ENCODE results near the gene RFX3. TPM values are rescaled to one million over a fixed set of nuclear protein-coding genes. Genes with fewer than 3 reads are reported as not detected.

Gene RFX3
- total RNA-seq, 1 experiment from 2014 or later = 5.7 TPM

- in situ Hi-C loops (cut with HindIII; ENCODE audit: low pct_unique_long_range_greater_than_20kb, low sequenced_read_pairs) (no loop called here), intact Hi-C loops (cut with micrococcal nuclease; ENCODE audit: unreplicated experiment) (no loop called here)
- CTCF ChIA-PET = no interaction called here
- POLR2A ChIA-PET = interaction anchor here (0.6 kb wide), 1 partner anchor 31 kb away, joined by 3 read pairs; no protein-coding TSS in a partner anchor
- Histone ChIP-seq H3K36me3 (ENCODE audit: control insufficient read depth, insufficient read depth, low read length) (no peaks in the 10 kb centered on the region), H3K27me3 (ENCODE audit: control insufficient read depth, insufficient read depth, low read length) (no peaks in the 10 kb centered on the region), H3K27ac (ENCODE audit: low read length) (no peak overlapping the region), H3K9me3 (ENCODE audit: control insufficient read depth, insufficient read depth, low read depth, low read length) (no peaks in the 10 kb centered on the region), H3K4me1 (ENCODE audit: control insufficient read depth, insufficient read depth, low read length) (no peaks in the 10 kb centered on the region), H3K4me3 (ENCODE audit: low read depth in 2 of 2, low read length in 2 of 2) (no peak overlapping the region)
- no TSS peak for BruUV-seq (replicated peaks)
- no peak for DNase-seq (ENCODE audit: low read depth, low spot score)
- no peak for ATAC-seq
- TF ChIP-seq POLR2AphosphoS5 (IDR thresholded peaks at IDR 0.05; ENCODE audit: low read depth, low read length) (no peak), TCF7L2 (IDR thresholded peaks at IDR 0.05; ENCODE audit: low read depth, low read length) (no peak), SIN3A (IDR thresholded peaks at IDR 0.05; ENCODE audit: borderline replicate concordance, insufficient read depth, low read depth, low read length) (no peak), REST (IDR thresholded peaks at IDR 0.05; ENCODE audit: insufficient read depth in 1 of 2, low read depth in 2 of 2, low read length in 1 of 2) (no peak), CTCF (IDR thresholded peaks at IDR 0.05) (no peak)
Observed at GRCh38 chr9:3480353-3480655, 45.5 kb downstream of the RFX3 start.

DNA sequence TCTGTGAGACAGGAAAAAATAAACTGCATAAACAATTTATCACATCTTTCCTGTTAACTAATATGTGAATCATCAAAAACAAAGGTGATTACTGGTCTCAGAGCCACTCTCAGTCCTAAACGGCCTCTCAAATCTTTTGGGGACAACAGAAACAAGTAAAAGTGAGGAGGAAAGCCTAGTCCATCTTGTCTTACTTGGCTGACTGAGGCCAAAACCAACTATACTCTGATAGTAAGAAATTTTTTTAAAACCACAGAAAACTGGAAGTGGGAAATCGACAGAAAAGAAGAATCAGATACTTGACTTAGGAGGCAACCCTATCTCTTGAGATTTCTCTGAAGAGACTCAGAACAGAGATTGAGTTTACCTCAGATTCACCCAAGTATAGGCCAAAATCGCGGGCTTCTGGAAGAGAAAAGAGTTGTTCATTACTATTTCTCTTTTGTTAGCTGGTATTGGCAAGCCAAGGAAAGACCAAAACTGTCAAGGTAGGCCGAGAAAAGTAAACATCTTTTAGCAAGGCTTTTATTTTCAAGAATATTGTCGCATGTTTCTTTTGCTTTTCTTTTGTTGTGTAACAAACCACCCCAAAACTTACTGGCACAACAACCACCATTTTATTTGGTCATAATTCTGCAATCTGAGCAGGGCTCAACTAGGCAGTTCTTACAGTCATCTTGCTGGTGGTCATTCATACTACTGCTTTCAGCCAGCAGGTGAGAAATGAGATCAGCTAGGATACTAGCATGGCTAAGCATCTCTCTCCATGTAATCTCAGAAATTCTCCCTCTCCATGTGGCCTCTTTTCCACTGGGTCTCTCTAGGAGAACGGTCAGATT lies 46.1 kb downstream of the RFX3 start:
- POLR2A ChIA-PET = no interaction called here
- no TSS peak for BruUV-seq (replicated peaks)
- in situ Hi-C loops (cut with HindIII; ENCODE audit: low pct_unique_long_range_greater_than_20kb, low sequenced_read_pairs) = no loop called here
- no peak for ATAC-seq
- TF ChIP-seq REST (IDR thresholded peaks at IDR 0.05; ENCODE audit: insufficient read depth in 1 of 2, low read depth in 2 of 2, low read length in 1 of 2) = no peak
- no peak for TF ChIP-seq POLR2AphosphoS5 (IDR thresholded peaks at IDR 0.05; ENCODE audit: low read depth, low read length)
- TF ChIP-seq CTCF (IDR thresholded peaks at IDR 0.05) = no peak
- no peak for TF ChIP-seq TCF7L2 (IDR thresholded peaks at IDR 0.05; ENCODE audit: low read depth, low read length)
- no peak for TF ChIP-seq SIN3A (IDR thresholded peaks at IDR 0.05; ENCODE audit: borderline replicate concordance, insufficient read depth, low read depth, low read length)
- Histone ChIP-seq H3K27me3 (ENCODE audit: control insufficient read depth, insufficient read depth, low read length) (no peaks in the 10 kb centered on the region), H3K4me1 (ENCODE audit: control insufficient read depth, insufficient read depth, low read length) (no peaks in the 10 kb centered on the region), H3K27ac (ENCODE audit: low read length) (no peak overlapping the region), H3K36me3 (ENCODE audit: control insufficient read depth, insufficient read depth, low read length) (no peaks in the 10 kb centered on the region), H3K4me3 (ENCODE audit: low read depth in 2 of 2, low read length in 2 of 2) (no peak overlapping the region), H3K9me3 (ENCODE audit: control insufficient read depth, insufficient read depth, low read depth, low read length) (no peaks in the 10 kb centered on the region)
- intact Hi-C loops (cut with micrococcal nuclease; ENCODE audit: unreplicated experiment) = no loop called here
- DNase-seq (ENCODE audit: low read depth, low spot score) = no peak
- CTCF ChIA-PET = no interaction called here

Data from Panc1 (cell line).